Subcutaneous abdominal adipose tissue (tissue), 5 donors: ENCODE data around the gene CACNA2D3.

Experiments used
- H3K27ac ChIP-seq: one replicate; pipeline ENCODE4 v1.7.0; 2013; ENCODE audit warnings: low read depth, mild to moderate bottlenecking, inconsistent platforms, low read length, moderate library complexity
- H3K27me3 ChIP-seq, 5 donors: one replicate each; pipeline ENCODE4 v1.7.0; 2013; ENCODE audit warnings: low read length in 5 of 5, inconsistent platforms in 1 of 5; ENCODE audit not compliant: control insufficient read depth in 5 of 5, insufficient read depth in 4 of 5
- H3K36me3 ChIP-seq, 5 donors: one replicate each; pipeline ENCODE4 v1.7.0; 2013; ENCODE audit warnings: low read length in 5 of 5; ENCODE audit not compliant: control insufficient read depth in 5 of 5, insufficient read depth in 5 of 5
- H3K4me1 ChIP-seq, 5 donors: one replicate each; pipeline ENCODE4 v1.7.0; 2013; ENCODE audit warnings: low read length in 5 of 5, mild to moderate bottlenecking in 3 of 5, moderate library complexity in 1 of 5; ENCODE audit not compliant: control insufficient read depth in 5 of 5, insufficient read depth in 5 of 5
- H3K4me3 ChIP-seq, 5 donors: one replicate each; pipeline ENCODE4 v1.7.0; 2013; ENCODE audit warnings: low read length in 5 of 5, low read depth in 1 of 5
- H3K9ac ChIP-seq, 5 donors: one replicate each; pipeline ENCODE4 v1.7.0; 2013; ENCODE audit warnings: low read length in 5 of 5, mild to moderate bottlenecking in 4 of 5, moderate library complexity in 3 of 5
- H3K9me3 ChIP-seq, 5 donors: one replicate each; pipeline ENCODE4 v1.7.0; 2013; ENCODE audit warnings: low read length in 5 of 5; ENCODE audit not compliant: control insufficient read depth in 5 of 5
- donor health status: healthy.
- donor health status: healthy.
- donor health status: healthy.
- donor health status: healthy.
- donor health status: healthy.

Gene CACNA2D3

DNA sequence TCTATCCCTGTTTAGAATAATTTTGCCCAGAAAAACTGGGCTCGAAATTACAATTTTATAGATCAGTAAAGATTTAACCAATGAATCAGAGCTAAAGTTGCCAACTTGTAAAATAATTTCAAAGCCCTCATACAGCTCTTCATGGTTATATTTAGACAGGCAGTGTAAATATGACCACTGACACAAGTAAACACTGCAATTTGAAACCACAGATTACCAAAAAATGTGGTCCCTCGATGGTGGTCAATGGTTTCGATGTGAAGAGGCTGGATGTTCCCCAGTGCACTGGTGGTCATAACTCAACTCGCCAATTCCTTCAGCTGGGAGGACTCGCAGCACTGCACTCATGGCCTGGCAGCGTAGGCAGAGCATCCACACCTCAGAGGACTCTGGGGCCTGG, 776.9 kb downstream of the CACNA2D3 start:
- Histone ChIP-seq H3K36me3 (no peaks in the 10 kb centered on the region), H3K9me3 (no peaks in the 10 kb centered on the region), H3K9ac (no peak overlapping the region), H3K27ac (no peak overlapping the region), H3K4me1 (peaks cover 0 to 9% (median 0%) of the 10 kb centered on the region in 5 donors), H3K27me3 (no peaks in the 10 kb centered on the region), H3K4me3 (no peak overlapping the region)

DNA sequence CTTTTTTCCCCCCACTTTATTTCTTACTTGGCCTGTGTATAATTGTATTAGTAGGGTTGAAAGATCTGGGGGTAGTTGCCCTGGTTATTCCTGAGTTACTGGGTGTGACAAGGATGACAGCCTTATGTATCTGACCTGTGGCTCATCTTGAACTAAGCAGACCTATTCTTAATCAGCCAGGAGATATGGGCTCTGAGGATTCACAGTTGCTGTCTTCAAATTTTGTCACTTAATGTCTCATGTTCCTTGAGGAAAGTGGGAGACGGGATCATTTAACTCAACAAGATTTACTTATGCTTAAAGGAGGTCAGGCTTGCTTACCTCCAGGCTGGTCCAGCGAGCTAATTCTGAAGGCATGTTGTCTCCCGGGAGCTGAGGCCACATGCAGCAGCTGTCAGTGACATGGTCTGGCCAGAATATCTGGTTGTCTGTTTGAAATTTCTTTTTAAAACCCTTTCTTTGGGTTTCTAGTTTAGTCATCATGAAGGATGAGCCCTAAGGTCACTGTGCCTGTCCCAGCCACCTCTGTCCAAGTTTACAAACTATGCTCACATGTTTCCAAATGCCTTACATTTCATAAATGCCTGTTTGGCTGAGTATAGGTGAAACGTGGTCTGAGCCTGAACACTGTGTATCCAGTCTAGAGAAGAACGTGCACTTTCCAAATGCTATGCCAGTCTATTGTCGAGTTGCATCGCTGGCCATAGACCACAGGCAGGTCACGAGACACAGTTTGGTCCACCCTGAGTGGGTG, 778.7 kb downstream of the CACNA2D3 start:
- peaks cover 0 to 9% (median 0%) of the 10 kb centered on the region in 5 donors for H3K4me1 ChIP-seq
- H3K9me3 ChIP-seq = no peaks in the 10 kb centered on the region
- no peak overlapping the region for H3K27ac ChIP-seq
- no peaks in the 10 kb centered on the region for H3K27me3 ChIP-seq
- H3K36me3 ChIP-seq = no peaks in the 10 kb centered on the region
- no peak overlapping the region for H3K4me3 ChIP-seq
- no peak overlapping the region for H3K9ac ChIP-seq

GRCh38 chr3:54901906-54902685, 779.7 kb downstream of the CACNA2D3 start:
- H3K27ac ChIP-seq = no peak overlapping the region
- no peaks in the 10 kb centered on the region for H3K27me3 ChIP-seq
- H3K36me3 ChIP-seq = no peaks in the 10 kb centered on the region
- no peak overlapping the region for H3K9ac ChIP-seq
- no peak overlapping the region for H3K4me3 ChIP-seq
- H3K9me3 ChIP-seq = no peaks in the 10 kb centered on the region
- H3K4me1 ChIP-seq = peaks cover 0 to 9% (median 0%) of the 10 kb centered on the region in 5 donors

- no peak overlapping the region for H3K9ac ChIP-seq
- no peak overlapping the region for H3K27ac ChIP-seq
- H3K4me3 ChIP-seq = no peak overlapping the region
- H3K9me3 ChIP-seq = no peaks in the 10 kb centered on the region
- peaks cover 0 to 9% (median 0%) of the 10 kb centered on the region in 5 donors for H3K4me1 ChIP-seq
- no peaks in the 10 kb centered on the region for H3K36me3 ChIP-seq
- no peaks in the 10 kb centered on the region for H3K27me3 ChIP-seq
These were observed 783.0 kb downstream of the CACNA2D3 start for GRCh38 chr3:54905261-54905888.

GRCh38 chr3:54905920-54906319, 783.6 kb downstream of the CACNA2D3 start:
- Histone ChIP-seq H3K36me3 (no peaks in the 10 kb centered on the region), H3K27ac (no peak overlapping the region), H3K9ac (no peak overlapping the region), H3K27me3 (no peaks in the 10 kb centered on the region), H3K4me3 (no peak overlapping the region), H3K9me3 (no peaks in the 10 kb centered on the region), H3K4me1 (peaks cover 0 to 6% (median 0%) of the 10 kb centered on the region in 5 donors)

DNA sequence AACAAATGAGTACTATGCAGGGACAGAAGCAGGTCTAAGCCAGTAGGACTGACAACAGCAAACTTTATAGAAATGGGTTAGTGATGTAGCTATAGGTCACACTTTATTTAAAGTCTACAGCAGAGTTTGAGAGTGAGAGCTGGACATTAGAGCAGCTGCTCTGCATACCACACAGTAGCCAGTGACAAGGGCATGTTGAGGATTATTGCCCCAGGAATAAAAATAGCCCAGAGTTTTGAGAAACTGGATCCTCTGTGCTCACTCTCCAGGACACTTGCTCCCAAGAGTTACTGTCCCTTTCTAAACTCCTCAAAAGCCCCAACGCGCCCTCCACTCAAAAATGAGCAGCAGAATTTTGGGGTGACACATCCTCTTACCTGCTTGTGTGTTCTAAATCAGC, 784.4 kb downstream of the CACNA2D3 start:
- no peak overlapping the region for H3K4me3 ChIP-seq
- peaks cover under 1 to 2% (median 1%) of the 10 kb centered on the region in 5 donors for H3K9me3 ChIP-seq
- H3K4me1 ChIP-seq = no peaks in the 10 kb centered on the region
- H3K9ac ChIP-seq = no peak overlapping the region
- H3K27me3 ChIP-seq = no peaks in the 10 kb centered on the region
- no peak overlapping the region for H3K27ac ChIP-seq
- no peaks in the 10 kb centered on the region for H3K36me3 ChIP-seq

GRCh38 chr3:54909191-54909590, 786.8 kb downstream of the CACNA2D3 start:
- H3K9me3 ChIP-seq = peaks cover 4 to 9% (median 7%) of the 10 kb centered on the region in 5 donors
- no peak overlapping the region for H3K4me3 ChIP-seq
- no peak overlapping the region for H3K9ac ChIP-seq
- H3K27ac ChIP-seq = no peak overlapping the region
- no peaks in the 10 kb centered on the region for H3K36me3 ChIP-seq
- H3K4me1 ChIP-seq = no peaks in the 10 kb centered on the region
- H3K27me3 ChIP-seq = no peaks in the 10 kb centered on the region

DNA sequence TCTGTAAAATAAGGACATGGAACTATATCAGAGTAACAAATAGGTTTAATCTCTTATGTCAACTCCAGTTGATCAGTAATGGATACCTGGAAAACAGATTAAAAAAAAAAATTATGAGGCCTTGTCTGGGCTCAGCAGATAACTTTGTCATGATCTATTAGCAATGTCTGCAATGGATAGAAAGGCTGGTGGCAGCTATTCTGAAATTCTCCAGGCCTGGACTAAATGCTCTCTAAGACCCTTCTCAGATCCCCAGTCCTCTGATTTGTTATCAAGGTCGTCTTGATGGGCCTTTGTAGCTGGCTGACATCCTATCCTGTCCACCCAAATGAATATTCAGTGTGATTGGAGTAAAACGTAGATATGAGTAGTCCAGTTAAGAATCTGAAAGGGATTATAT, 791.8 kb downstream of the CACNA2D3 start:
- no peak overlapping the region for H3K4me3 ChIP-seq
- no peak overlapping the region for H3K9ac ChIP-seq
- no peaks in the 10 kb centered on the region for H3K4me1 ChIP-seq
- no peaks in the 10 kb centered on the region for H3K36me3 ChIP-seq
- no peaks in the 10 kb centered on the region for H3K27me3 ChIP-seq
- peaks cover 4 to 9% (median 7%) of the 10 kb centered on the region in 5 donors for H3K9me3 ChIP-seq
- no peak overlapping the region for H3K27ac ChIP-seq

GRCh38 chr3:54915181-54915580, 792.8 kb downstream of the CACNA2D3 start:
- Histone ChIP-seq H3K9ac (no peak overlapping the region), H3K27me3 (no peaks in the 10 kb centered on the region), H3K4me1 (no peaks in the 10 kb centered on the region), H3K9me3 (peaks cover 4 to 9% (median 7%) of the 10 kb centered on the region in 5 donors), H3K4me3 (no peak overlapping the region), H3K27ac (no peak overlapping the region), H3K36me3 (no peaks in the 10 kb centered on the region)

DNA sequence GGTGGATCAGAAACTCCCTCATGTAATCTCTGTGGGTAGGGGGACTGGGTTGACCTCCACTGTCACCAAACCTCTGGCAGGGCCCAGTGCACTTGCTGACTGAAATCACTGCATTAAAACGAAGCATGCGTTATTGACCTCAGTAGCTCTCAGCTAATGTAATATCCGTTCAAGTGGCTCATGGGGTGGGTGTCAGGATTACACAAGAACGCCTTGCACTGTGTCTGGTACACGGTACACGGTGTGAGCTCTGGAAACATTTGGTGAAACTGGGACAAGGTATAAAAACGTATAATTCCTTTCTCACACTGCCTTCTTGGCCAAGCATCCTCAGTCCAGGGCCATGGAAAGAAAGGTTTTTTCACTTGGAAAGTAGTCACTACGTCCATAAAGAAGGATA, 793.6 kb downstream of the CACNA2D3 start:
- Histone ChIP-seq H3K27ac (no peak overlapping the region), H3K4me1 (no peaks in the 10 kb centered on the region), H3K4me3 (no peak overlapping the region), H3K9ac (no peak overlapping the region), H3K27me3 (no peaks in the 10 kb centered on the region), H3K9me3 (peaks cover 4 to 9% (median 7%) of the 10 kb centered on the region in 5 donors), H3K36me3 (no peaks in the 10 kb centered on the region)
